TTC549 (cell line): ENCODE measurements around the gene CARD11.

Source experiments
- FAIRE-seq: peaks from 2 replicates; lab custom pipeline; 2012; peaks lifted over from hg19 to GRCh38; lab: Jason Lieb, UNC

CARD11 gene

GRCh38 chr7:3020416-3020815 lies 23.3 kb downstream of the CARD11 start:
- no peak for FAIRE-seq

DNA sequence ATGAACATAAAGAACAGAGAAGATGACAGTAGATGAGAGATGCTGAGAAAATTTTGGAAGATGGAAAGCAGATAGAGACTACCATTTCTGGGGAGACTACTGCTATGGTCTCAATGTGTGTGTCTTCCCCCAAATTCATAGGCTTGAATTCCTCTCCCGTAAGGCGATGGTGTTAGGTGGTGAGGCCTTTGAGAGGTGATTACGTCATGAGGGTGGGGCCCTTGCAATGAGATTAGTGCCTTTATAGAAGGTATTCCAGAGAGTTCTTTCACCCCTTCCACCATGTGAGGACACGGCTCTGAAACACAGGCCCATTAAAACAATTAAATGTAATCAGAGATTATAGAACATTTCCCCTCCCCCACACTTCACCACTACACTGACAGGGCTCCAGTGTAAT lies 23.9 kb downstream of the CARD11 start:
- FAIRE-seq, result no peak

DNA sequence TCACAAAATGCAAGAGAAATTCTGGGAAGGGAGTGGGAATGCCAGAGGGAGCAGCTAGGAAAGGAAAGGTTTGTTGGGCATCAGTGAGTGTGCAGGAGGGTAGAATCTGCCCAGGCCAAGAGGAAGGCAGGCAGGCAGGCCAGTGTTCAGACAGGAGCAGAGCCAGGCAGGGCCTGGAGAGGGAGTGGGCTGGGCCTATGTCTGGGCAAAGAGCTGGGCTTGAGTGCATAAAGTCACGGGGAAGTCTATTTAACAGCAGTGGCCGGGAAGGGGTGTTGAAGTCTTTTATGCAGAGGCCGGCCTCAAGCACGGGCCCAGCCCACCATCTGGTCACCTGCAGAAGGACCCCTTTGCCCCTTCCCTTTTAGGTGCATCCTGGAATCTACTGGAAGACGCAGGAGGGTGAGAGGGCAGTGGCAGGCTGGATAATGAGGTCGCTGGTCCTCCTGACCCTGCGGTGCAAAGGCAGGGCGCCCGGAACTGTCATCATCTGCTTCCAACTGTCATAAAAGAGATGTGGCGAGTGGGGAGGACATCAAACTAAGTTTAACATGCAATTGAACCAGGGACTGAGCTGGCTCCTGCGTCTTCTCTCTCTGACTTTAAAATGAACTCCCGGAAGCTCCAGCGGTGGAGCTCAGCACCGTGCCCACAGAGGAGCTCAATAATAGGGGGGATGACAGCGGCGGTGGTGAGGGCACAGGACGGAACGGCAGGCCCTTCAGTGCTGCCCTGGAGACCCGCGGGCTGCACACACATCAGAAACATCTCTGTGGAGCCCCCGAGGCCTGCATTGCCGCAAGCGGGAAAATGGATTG lies 29.5 kb downstream of the CARD11 start:
- FAIRE-seq, result no peak

GRCh38 chr7:3011211-3011852 lies 32.3 kb downstream of the CARD11 start:
- no peak for FAIRE-seq

- no peak for FAIRE-seq
Measured at GRCh38 chr7:3010161-3010560, 33.5 kb downstream of the CARD11 start.

- FAIRE-seq, result no peak
Measured at GRCh38 chr7:3009086-3009485, 34.6 kb downstream of the CARD11 start.

- FAIRE-seq, result no peak
Measured at GRCh38 chr7:3008386-3008785, 35.3 kb downstream of the CARD11 start.

GRCh38 chr7:3007696-3008095 lies 36.0 kb downstream of the CARD11 start:
- FAIRE-seq, result no peak

GRCh38 chr7:3005257-3005656 lies 38.4 kb downstream of the CARD11 start:
- FAIRE-seq, result no peak

- FAIRE-seq, result no peak
Measured at GRCh38 chr7:3003936-3004335, 39.7 kb downstream of the CARD11 start.

- FAIRE-seq, result no peak
Measured at GRCh38 chr7:3002631-3003030, 41.0 kb downstream of the CARD11 start.

- FAIRE-seq, result no peak
Measured at GRCh38 chr7:3000566-3000965, 43.1 kb downstream of the CARD11 start.

DNA sequence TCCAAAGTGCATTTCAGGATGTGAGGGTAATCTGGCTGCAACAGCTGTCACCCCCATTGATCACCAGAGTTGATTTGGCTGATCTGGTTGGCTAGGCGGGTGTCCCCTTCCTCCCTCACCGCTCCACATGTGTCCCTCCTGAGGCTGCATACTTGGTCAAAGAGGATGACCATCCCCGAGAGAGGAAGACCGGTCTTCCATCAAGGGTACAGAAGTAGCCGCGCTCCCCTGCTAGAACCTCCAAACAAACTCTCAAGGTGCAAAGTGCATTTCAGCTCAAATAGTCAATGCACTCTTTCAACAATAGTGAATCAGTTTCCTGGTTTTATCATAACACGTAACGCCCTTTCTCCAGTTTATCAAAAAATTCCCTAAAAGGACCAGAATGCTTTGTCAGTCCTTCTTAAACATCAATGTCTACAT lies 44.6 kb downstream of the CARD11 start:
- FAIRE-seq, result no peak

- no peak for FAIRE-seq
Measured at GRCh38 chr7:2997014-2997413, 46.7 kb downstream of the CARD11 start.

- no peak for FAIRE-seq
Measured at GRCh38 chr7:2996141-2996540, 47.5 kb downstream of the CARD11 start.

GRCh38 chr7:2993868-2994267 lies 49.8 kb downstream of the CARD11 start:
- FAIRE-seq, result no peak

DNA sequence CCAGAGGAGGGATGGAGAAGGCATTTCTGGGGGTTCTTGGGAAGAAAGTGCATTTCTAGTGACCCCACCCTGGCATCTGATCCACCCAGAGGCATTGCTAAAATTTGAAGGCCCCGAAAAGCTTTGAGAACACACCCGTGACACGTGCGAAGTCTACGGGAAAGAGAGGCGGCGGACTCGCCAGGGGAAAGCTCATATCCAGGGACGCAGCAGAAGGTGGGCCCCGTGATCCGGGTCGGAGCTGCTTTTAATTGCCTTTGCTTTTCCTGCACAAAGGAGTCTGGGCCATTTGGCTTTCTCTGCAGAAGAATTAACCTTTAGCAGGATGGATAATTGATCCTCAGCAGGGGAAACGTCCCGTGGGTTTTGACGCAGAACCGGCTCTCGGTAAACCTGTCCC lies 50.3 kb downstream of the CARD11 start:
- FAIRE-seq, result no peak

DNA sequence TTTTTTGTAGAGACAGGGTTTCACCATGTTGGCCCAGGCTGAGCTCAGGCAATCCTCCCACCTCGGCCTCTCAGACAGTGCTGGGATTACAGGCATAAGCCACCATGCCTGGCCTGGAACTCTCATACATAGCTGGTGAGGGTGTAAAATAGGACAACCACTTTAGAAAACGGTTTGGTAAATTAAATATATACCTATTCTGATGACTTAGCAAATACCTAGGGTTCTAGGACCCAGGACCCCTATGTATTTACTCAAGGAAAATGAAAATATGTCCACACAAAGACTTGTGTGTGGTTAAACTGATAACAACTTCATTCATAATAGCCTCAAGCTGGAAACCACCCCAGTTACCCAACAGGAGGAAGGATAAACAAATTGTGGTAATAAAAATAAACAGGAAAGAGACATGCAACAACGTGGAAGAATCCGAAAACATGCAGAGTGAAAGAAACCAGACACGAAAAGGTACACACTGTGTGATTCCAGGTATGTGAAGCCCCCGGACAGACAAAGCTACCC lies 52.7 kb downstream of the CARD11 start:
- FAIRE-seq, result no peak

DNA sequence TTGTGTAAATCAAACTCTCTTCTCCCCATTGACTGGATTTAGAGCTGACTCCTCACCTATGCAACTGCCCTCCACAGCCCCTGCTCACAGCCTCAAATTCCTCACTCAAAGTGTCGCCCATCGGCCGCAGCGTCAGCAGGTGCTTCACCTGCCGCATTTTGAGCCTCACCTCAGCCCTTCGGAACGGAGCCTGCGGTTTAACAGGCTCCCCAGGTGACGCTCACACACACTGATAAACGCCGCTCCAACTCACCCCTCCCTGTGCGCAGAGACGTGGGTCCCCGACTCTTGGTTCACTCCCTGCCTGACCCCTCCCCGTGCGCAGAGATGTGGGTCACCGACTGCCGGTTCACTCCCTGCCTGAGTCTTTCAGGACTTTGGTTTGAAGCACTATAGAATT lies 57.1 kb downstream of the CARD11 start:
- no peak for FAIRE-seq

- FAIRE-seq, result no peak
Measured at GRCh38 chr7:2985866-2986265, 57.8 kb downstream of the CARD11 start.

GRCh38 chr7:2984091-2984490 lies 59.6 kb downstream of the CARD11 start:
- no peak for FAIRE-seq

- FAIRE-seq, result no peak
Measured at GRCh38 chr7:2983586-2983985, 60.1 kb downstream of the CARD11 start.

- no peak for FAIRE-seq
Measured at GRCh38 chr7:2982831-2983230, 60.8 kb downstream of the CARD11 start.

DNA sequence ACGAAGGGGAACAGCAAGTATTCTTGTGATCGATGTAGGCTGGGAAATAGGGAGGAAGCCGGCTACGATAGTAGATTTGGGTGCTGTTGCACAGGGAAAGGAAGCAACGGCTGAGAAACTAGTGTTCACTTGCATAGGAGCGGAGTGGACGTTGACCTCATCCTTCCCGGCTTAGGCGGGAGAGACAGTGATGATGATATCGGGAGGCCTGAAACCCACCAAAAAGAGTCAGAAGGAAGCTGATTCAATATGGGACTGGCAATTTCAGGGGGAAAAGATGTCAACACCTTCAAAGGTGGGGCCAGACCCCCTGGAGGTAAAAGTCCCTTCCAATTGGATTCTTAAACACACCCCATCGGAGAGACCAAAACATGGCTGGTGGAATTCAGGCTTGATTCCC lies 61.3 kb downstream of the CARD11 start:
- no peak for FAIRE-seq
